GM23248 (cell line): ENCODE measurements around the gene SLC29A1. TPM values are rescaled to one million over a fixed set of nuclear protein-coding genes. Genes with fewer than 3 reads are reported as not detected.

Experiments used
- DNase-seq: peaks from one replicate; pipeline ENCODE4 v3.0.0-alpha.2; 2015
- H2AFZ ChIP-seq: fragments of 200-600 bp; sonication (generic); 2 replicates; pipeline ENCODE4 v1.6.1; 2016; ENCODE audit warnings: antibody characterized with exemption
- H3F3A ChIP-seq: fragments of 200-600 bp; sonication (generic); 2 replicates; pipeline ENCODE4 v1.6.1; 2016; ENCODE audit warnings: mild to moderate bottlenecking, antibody characterized with exemption, mixed run types; ENCODE audit not compliant: insufficient read depth
- H3K27ac ChIP-seq: fragments of 200-600 bp; sonication (generic); 2 replicates; pipeline ENCODE4 v1.5.1; 2016; ENCODE audit warnings: mild to moderate bottlenecking
- H3K27me3 ChIP-seq: fragments of 200-600 bp; sonication (generic); replicated peaks from 2 replicates; pipeline ENCODE4 v1.6.1; 2016; ENCODE audit warnings: mild to moderate bottlenecking; ENCODE audit not compliant: insufficient read depth
- H3K36me3 ChIP-seq: fragments of 200-600 bp; sonication (generic); 2 replicates; pipeline ENCODE4 v1.6.1; 2016; ENCODE audit warnings: low read depth, mild to moderate bottlenecking
- H3K4me1 ChIP-seq: fragments of 200-600 bp; sonication (generic); 2 replicates; pipeline ENCODE4 v1.6.1; 2016; ENCODE audit warnings: mild to moderate bottlenecking; ENCODE audit not compliant: insufficient read depth
- H3K4me2 ChIP-seq: fragments of 200-600 bp; sonication (generic); one replicate; pipeline ENCODE4 v1.6.1; 2016; ENCODE audit warnings: mild to moderate bottlenecking; ENCODE audit not compliant: unreplicated experiment
- H3K4me3 ChIP-seq: fragments of 200-600 bp; sonication (generic); 2 replicates; pipeline ENCODE4 v1.5.1; 2016; ENCODE audit warnings: mild to moderate bottlenecking
- H3K79me2 ChIP-seq: fragments of 200-600 bp; sonication (generic); 2 replicates; pipeline ENCODE4 v1.6.1; 2016; ENCODE audit warnings: mild to moderate bottlenecking; ENCODE audit not compliant: insufficient read depth
- H3K9ac ChIP-seq: fragments of 200-600 bp; sonication (generic); 2 replicates; pipeline ENCODE4 v1.6.1; 2016; ENCODE audit warnings: mild to moderate bottlenecking
- H3K9me2 ChIP-seq: fragments of 200-600 bp; sonication (generic); 2 replicates; pipeline ENCODE4 v1.6.1; 2016; ENCODE audit warnings: mixed run types, mild to moderate bottlenecking, moderate library complexity; ENCODE audit not compliant: insufficient read depth
- H3K9me3 ChIP-seq: fragments of 200-600 bp; sonication (generic); one replicate; pipeline ENCODE4 v1.6.1; 2017; ENCODE audit warnings: low read depth
- H4K20me1 ChIP-seq: fragments of 200-600 bp; sonication (generic); 2 replicates; pipeline ENCODE4 v1.6.0; 2016; ENCODE audit not compliant: insufficient read depth
- EZH2 ChIP-seq: fragments of 200-600 bp; sonication (generic); IDR thresholded peaks from 2 replicates; pipeline ENCODE4 v1.6.1; 2018; ENCODE audit warnings: antibody characterized with exemption, mild to moderate bottlenecking; ENCODE audit not compliant: insufficient read depth, poor library complexity, severe bottlenecking
- EZH2phosphoT487 ChIP-seq: fragments of 200-600 bp; sonication (generic); IDR thresholded peaks from 2 replicates; pipeline ENCODE4 v1.6.1; 2018; ENCODE audit warnings: antibody characterized with exemption, moderate library complexity, mild to moderate bottlenecking, low read depth; ENCODE audit not compliant: insufficient read depth
- WGBS, 2 experiments: methylation state at CpG; one replicate each; pipeline ENCODE4 v1.1.6; 2015 to 2017; ENCODE audit warnings: low lambda C conversion rate in 2 of 2, low coverage in 1 of 2; ENCODE audit errors: missing lambda C conversion rate in 2 of 2; 5-methylcytosine and 5-hydroxymethylcytosine counted together
- in situ Hi-C: fragments of 300-500 bp; cut with MboI; formaldehyde crosslinking; loops from 2 replicates; pipeline ENCODE4 v1.15.0; 2020
- polyA plus RNA-seq: library from polyadenylated mRNA; unstranded; fragments of >200 nt; fragmentation: Nextera tagmentation; extraction: Ambion mirVana; gene quantifications from 2 replicates; pipeline ENCODE4 v1.2.1, GENCODE V29; 2016
- total RNA-seq: library from RNA; depleted of rRNA; stranded (reverse); fragments of >200 nt; shearing (Covaris generic); gene quantifications from 2 replicates; pipeline ENCODE4 v1.2.3, GENCODE V29; 2014

SLC29A1 gene
- total and polyA plus RNA-seq, 2 experiments from 2014 or later = 12.2 to 18.4 TPM

- H2AFZ ChIP-seq = no peak overlapping the region
- H3K4me3 ChIP-seq = no peak overlapping the region
- in situ Hi-C loops = no loop called here
- peaks cover 22% of the 10 kb centered on the region for H3F3A ChIP-seq
- H3K4me2 ChIP-seq = no peak overlapping the region
- H3K27me3 ChIP-seq = no peaks in the 10 kb centered on the region
- no peaks in the 10 kb centered on the region for H3K36me3 ChIP-seq
- H3K27ac ChIP-seq = no peak overlapping the region
- DNase-seq = no peak
- H3K4me1 ChIP-seq = peaks cover 29% of the 10 kb centered on the region
- WGBS, 2 experiments = 99% methylated on average over 8 of the region's 8 CpGs
- no peaks in the 10 kb centered on the region for H3K9me3 ChIP-seq
- H3K9ac ChIP-seq = no peak overlapping the region
- TF ChIP-seq EZH2 (no peak), EZH2phosphoT487 (no peak)
- peaks cover 44% of the 10 kb centered on the region for H3K79me2 ChIP-seq
- no peaks in the 10 kb centered on the region for H3K9me2 ChIP-seq
- no peaks in the 10 kb centered on the region for H4K20me1 ChIP-seq
Measured at GRCh38 chr6:44260011-44260410, 36.6 kb downstream of the SLC29A1 start.

GRCh38 chr6:44260451-44261297 lies 37.3 kb downstream of the SLC29A1 start:
- no peak overlapping the region for H3K27ac ChIP-seq
- 91 to 94% methylated on average over 6 of the region's 6 CpGs for WGBS, 2 experiments
- peaks cover 38% of the 10 kb centered on the region for H3K79me2 ChIP-seq
- no peak overlapping the region for H3K9ac ChIP-seq
- peaks cover 29% of the 10 kb centered on the region for H3K4me1 ChIP-seq
- in situ Hi-C loops = no loop called here
- TF ChIP-seq EZH2 = no peak
- no peak for TF ChIP-seq EZH2phosphoT487
- no peaks in the 10 kb centered on the region for H4K20me1 ChIP-seq
- no peak for DNase-seq
- peaks cover 15% of the 10 kb centered on the region for H3F3A ChIP-seq
- H3K27me3 ChIP-seq = no peaks in the 10 kb centered on the region
- H3K9me3 ChIP-seq = no peaks in the 10 kb centered on the region
- no peaks in the 10 kb centered on the region for H3K36me3 ChIP-seq
- H3K4me3 ChIP-seq = no peak overlapping the region
- H2AFZ ChIP-seq = no peak overlapping the region
- H3K4me2 ChIP-seq = no peak overlapping the region
- no peaks in the 10 kb centered on the region for H3K9me2 ChIP-seq

- H3K9ac ChIP-seq = no peak overlapping the region
- no peaks in the 10 kb centered on the region for H3K36me3 ChIP-seq
- no peak for DNase-seq
- peaks cover 24% of the 10 kb centered on the region for H3K4me1 ChIP-seq
- H3K4me3 ChIP-seq = no peak overlapping the region
- in situ Hi-C loops = no loop called here
- H3K9me2 ChIP-seq = no peaks in the 10 kb centered on the region
- H3K79me2 ChIP-seq = peaks cover 29% of the 10 kb centered on the region
- H3K27me3 ChIP-seq = no peaks in the 10 kb centered on the region
- no peak overlapping the region for H3K4me2 ChIP-seq
- H3K9me3 ChIP-seq = no peaks in the 10 kb centered on the region
- 91 to 95% methylated on average over 8 of the region's 8 CpGs for WGBS, 2 experiments
- no peak overlapping the region for H2AFZ ChIP-seq
- peaks cover 10% of the 10 kb centered on the region for H3F3A ChIP-seq
- TF ChIP-seq EZH2phosphoT487 = no peak
- TF ChIP-seq EZH2 = no peak
- no peaks in the 10 kb centered on the region for H4K20me1 ChIP-seq
- H3K27ac ChIP-seq = no peak overlapping the region
Measured at GRCh38 chr6:44261581-44261980, 38.2 kb downstream of the SLC29A1 start.

- H3K9ac ChIP-seq = no peak overlapping the region
- H3K4me1 ChIP-seq = peaks cover 23% of the 10 kb centered on the region
- H3K79me2 ChIP-seq = peaks cover 23% of the 10 kb centered on the region
- no peak overlapping the region for H2AFZ ChIP-seq
- no peaks in the 10 kb centered on the region for H3K36me3 ChIP-seq
- in situ Hi-C loops = no loop called here
- TF ChIP-seq EZH2phosphoT487 = no peak
- TF ChIP-seq EZH2 = no peak
- no peaks in the 10 kb centered on the region for H3K27me3 ChIP-seq
- H3F3A ChIP-seq = peaks cover 9% of the 10 kb centered on the region; the same call in 1 of the 2 replicates
- H3K4me2 ChIP-seq = no peak overlapping the region
- no peak overlapping the region for H3K27ac ChIP-seq
- no peaks in the 10 kb centered on the region for H4K20me1 ChIP-seq
- H3K4me3 ChIP-seq = no peak overlapping the region
- 84 to 85% methylated on average over 7 of the region's 7 CpGs for WGBS, 2 experiments
- no peaks in the 10 kb centered on the region for H3K9me3 ChIP-seq
- no peak for DNase-seq
- no peaks in the 10 kb centered on the region for H3K9me2 ChIP-seq
Measured at GRCh38 chr6:44262467-44263353, 39.3 kb downstream of the SLC29A1 start.
